ENCODE results near the gene HUWE1.
"Not testable (repeated sequence)": the region's sequence is repeated elsewhere in the genome, so short reads cannot be mapped to it uniquely, and the experiment has no call there.

The HUWE1 gene

GRCh38 chrX:53538781-53539180 lies 147.7 kb downstream of the HUWE1 start:
- DNase-seq (ENCODE audit: low read depth in 1 of 2, low spot score in 1 of 2): no peak

GRCh38 chrX:53531255-53531966 lies 155.1 kb downstream of the HUWE1 start:
- DNase-seq (ENCODE audit: low read depth in 1 of 2, low spot score in 1 of 2): not testable (repeated sequence)

GRCh38 chrX:53526999-53527398 lies 159.5 kb downstream of the HUWE1 start:
- DNase-seq (ENCODE audit: low read depth in 1 of 2, low spot score in 1 of 2): no peak

GRCh38 chrX:53511322-53511721 lies 175.2 kb downstream of the HUWE1 start:
- no peak for DNase-seq (ENCODE audit: low read depth in 1 of 2, low spot score in 1 of 2)

GRCh38 chrX:53504035-53504434 lies 182.5 kb downstream of the HUWE1 start:
- DNase-seq (ENCODE audit: low read depth in 1 of 2, low spot score in 1 of 2): not testable (repeated sequence)

GRCh38 chrX:53494436-53494835 lies 192.1 kb downstream of the HUWE1 start:
- no peak for DNase-seq (ENCODE audit: low read depth in 1 of 2, low spot score in 1 of 2)

- no peak for DNase-seq (ENCODE audit: low read depth in 1 of 2, low spot score in 1 of 2)
These were observed 200.2 kb downstream of the HUWE1 start for GRCh38 chrX:53486285-53486684.

- DNase-seq (ENCODE audit: low read depth in 1 of 2, low spot score in 1 of 2): no peak
These were observed 202.6 kb downstream of the HUWE1 start for GRCh38 chrX:53483838-53484405.

GRCh38 chrX:53483416-53483815 lies 203.1 kb downstream of the HUWE1 start:
- DNase-seq (ENCODE audit: low read depth in 1 of 2, low spot score in 1 of 2): no peak

All from stimulated activated CD4-positive, alpha-beta T cell treated with anti-CD3 and anti-CD28 coated beads, Interleukin-15, amount 100 ng/mL, for 1 hour (primary cell).